Stimulated activated CD4-positive, alpha-beta T cell treated with anti-CD3 and anti-CD28 coated beads, TNF-alpha, amount 100 ng/mL, for 4 hours (primary cell): ENCODE results near the gene ZNF556.
A peak's percentile ranks its signal among the peaks of the same experiment; 100 is the strongest.
"Not testable (repeated sequence)": the region's sequence is repeated elsewhere in the genome, so short reads cannot be mapped to it uniquely, and the experiment has no call there.

ENCODE experiments used
- DNase-seq, 3 experiments: peaks; one replicate each; pipeline ENCODE4 v3.0.0-alpha.2; 2020; ENCODE audit warnings: low read depth in 3 of 3

The ZNF556 gene

DNA sequence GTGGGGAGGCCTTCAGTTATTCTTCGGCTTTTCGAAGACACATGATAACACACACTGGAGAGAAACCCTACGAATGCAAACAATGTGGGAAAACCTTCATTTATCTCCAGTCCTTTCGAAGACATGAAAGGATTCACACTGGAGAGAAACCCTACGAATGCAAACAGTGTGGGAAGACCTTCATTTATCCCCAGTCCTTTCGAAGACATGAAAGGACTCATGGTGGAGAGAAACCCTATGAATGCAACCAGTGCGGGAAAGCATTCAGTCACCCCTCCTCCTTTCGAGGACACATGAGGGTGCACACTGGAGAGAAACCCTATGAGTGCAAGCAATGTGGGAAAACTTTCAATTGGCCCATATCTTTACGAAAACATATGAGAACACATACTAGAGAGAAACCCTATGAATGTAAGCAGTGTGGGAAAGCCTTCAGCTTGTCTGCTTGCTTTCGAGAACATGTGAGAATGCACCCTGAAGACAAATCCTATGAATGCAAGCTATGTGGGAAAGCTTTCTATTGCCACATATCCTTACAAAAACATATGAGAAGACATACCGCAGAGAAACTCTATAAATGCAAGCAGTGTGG, 14.0 kb upstream of the ZNF556 start:
- DNase-seq = no peak

GRCh38 chr19:2854849-2855248, 12.3 kb upstream of the ZNF556 start:
- no peak for DNase-seq

DNA sequence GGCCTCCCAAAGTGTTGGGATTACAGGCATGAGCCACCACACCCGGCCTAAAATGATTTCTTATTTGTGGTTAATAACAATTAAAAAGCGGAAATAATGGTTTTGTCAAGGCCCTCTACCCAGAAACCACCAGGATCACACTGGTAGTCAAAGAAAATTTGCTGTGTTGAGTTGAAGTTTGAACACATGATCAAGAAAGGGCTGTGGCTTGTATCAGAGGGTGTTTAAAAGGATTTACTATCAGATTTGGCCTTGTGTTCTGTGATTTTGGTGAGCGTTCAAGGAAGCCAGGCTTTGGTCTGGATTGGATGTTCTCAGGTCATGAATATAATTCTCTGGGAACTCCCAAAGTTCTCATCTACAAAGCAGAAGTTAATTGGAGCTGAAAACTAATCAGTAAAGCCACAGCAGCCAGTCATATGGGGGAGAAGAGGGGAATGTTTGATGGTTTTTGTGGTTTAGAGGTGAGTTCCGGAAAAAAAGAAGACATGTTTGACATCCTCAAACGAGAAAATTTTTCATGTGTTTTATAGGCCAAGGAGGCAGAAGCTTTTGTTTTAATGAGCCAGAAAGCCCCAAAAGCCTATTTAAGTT, 10.6 kb upstream of the ZNF556 start:
- DNase-seq = no peak

DNA sequence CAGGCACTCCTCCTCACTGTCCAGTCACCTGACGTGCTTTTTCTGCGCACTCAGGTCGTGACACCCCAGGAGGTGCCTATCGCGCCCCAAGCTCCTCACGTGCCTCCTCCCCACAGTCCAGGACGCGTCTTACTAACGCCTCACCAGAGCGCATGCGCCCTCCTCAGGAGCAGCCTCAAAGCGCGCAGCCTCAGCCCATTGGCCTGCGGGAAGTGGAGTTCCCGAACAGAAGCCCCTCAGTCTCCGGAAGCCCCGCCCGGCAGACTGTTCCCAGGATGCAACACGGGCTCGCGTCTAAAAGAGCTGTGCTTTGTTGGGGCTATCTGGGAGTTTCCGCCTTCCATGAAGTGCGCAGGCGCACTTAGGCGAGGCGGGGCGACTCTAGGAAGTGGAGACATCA, 8.3 kb upstream of the ZNF556 start:
- no peak for DNase-seq

- DNase-seq = no peak
Observed at GRCh38 chr19:2863816-2864215, 3.3 kb upstream of the ZNF556 start.

- DNase-seq = no peak
Observed at GRCh38 chr19:2865334-2866100, 1.6 kb upstream of the ZNF556 start.

DNA sequence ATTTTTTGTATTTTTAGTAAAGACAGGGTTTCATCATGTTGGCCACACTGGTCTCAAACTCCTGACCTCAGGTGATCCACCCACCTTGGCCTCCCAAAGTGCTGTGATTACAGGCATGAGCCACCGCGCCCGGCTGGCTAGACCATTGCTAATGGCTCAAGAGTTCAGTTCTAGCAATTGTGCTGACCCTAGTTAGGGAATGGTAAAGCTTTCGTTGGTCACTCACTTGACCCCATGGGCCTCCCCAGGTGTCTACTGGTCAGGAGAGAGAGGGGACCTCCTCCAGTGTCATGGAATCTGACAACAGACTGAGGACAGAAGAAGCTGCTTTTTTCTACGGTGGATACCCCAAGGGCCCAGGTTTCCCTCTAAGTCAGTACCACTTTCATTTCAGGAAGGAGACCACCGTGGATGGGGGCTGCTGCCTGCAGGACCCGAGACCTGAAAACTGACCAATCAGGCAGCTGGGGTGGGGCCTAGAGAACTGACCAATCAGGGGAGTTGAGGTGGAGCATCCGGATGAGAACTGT, 575 bp upstream of the ZNF556 start:
- no peak for DNase-seq

DNA sequence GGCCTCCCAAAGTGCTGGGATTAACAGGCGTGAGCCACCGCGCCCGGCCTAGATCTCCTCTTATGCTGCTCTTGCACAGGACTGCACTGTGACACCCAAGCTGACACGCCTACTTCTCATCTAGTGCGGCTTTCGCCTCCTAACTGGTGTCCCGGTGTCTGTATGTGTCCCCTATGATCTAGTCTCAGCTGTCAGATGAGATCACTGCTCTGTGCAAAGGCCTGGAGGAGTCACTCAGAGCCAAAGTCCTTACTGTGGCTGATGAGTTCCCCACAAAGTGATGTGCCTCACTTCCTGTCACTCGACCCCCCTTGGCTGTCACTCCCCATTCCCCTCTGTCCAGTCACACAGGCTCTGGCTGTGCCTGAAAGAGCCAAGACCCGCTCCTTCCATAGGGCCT, 2.5 kb downstream of the ZNF556 start:
- DNase-seq = no peak

DNA sequence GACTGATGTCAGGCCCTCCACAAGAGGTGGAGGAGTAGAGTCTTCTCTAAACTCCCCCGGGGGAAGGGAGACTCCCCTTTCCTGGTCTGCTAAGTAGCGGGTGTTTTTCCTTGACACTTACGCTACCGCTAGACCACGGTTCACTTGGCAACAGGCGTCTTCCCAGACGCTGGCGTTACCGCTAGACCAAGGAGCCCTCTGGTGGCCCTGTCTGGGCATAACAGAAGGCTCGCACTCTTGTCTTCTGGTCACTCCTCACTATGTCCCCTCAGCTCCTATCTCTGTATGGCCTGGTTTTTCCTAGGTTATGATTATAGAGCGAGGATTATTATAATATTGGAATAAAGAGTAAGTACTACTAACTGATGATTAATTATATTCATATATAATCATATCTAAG, 5.0 kb downstream of the ZNF556 start:
- DNase-seq = peak in 1 of 3 experiments; percentile 11

DNA sequence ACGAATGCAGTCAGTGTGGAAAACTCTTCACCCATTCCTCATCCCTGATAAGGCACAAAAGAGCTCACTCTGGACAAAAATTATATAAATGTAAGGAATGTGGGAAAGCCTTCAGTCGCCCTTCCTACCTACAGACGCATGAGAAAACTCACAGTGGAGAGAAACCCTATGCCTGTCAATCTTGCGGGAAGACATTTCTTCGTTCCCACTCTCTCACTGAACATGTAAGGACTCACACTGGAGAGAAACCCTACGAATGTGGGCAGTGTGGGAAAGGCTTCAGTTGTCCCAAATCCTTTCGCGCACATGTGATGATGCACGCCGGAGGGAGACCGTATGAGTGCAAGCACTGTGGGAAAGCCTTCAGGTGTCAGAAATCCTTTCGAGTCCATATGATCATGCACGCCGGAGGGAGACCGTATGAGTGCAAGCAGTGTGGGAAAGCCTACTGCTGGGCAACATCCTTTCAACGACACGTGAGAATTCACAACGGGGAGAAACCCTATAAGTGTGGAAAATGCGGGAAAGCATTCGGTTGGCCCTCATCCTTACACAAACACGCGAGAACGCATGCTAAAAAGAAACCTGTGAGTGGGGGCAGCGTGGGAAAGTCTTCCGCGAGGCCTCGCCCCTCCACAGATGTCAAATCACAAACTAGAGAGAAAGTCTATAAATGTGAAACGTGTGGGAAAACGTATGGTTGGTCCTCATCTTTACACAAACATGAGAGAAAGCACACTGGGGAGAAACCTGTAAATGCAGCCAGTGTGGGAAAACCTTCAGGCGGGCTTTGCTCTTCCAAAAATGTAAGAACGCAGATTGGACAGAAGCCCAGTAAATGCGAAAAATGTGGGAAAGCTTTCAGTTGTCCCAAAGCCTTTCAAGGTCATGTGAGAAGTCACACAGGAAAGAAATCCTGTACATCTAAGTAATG, 10.5 kb downstream of the ZNF556 start:
- DNase-seq = no peak

DNA sequence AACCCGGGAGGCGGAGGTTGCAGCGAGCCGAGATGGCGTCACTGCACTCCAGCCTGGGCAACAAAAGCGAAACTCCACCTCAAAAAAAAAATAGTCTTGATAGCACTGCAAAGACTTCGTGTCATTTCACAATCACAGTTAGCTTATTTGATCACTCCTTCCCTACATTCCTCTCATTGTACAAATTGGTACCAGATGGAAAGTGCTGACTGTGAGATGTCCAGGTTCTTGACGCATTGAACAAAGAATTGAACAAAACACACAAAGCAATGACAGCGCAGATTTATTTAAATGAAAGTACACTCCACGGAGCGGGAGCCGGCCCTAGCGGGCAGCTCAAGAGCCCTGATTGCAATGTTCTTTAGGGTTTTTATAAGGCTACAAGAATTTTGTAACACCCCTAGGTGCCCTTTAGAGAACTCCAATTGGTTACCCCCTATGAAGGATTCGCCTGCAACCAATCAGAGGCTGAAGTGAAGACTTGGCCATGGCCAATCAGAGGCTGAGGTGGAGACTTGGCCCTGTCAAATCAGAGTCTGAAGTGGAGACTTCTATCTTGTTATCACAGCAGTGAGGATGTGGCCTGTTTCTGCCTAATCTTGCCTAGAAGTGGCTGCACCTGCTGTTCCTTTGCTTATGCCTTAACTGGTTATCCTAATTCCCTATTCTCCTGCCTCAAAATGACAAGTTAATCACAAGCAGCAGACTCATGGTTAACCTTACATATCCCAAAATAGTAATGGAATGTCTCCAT, 16.7 kb downstream of the ZNF556 start:
- no peak for DNase-seq

- no peak for DNase-seq
Observed at GRCh38 chr19:2885736-2886135, 18.6 kb downstream of the ZNF556 start.

DNA sequence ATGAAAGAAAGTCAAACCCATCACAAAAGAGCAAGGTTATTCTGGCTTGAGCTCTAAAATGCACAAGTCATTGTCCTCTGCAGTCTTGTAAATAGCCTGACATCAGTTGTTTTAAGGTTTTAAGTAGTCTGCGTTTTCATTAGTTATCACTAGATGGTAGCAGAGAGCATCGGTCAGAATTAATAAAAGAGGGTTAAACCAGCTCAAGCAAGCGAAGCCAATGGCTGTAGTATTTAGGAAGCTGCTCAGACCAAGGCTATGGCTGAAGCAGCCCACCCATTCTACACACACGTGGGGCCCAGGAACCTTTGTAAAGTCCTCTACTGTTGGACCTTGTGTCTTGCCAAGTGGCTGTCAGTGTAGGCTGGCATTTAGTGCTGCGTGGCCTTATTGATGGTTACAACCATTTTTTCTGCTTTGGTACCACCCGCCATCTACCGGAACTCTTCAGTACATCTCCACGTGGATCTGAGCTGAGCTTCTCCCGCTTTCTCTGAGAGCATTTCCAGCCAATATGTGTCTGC, 20.3 kb downstream of the ZNF556 start:
- DNase-seq = no peak

- peak; percentile 17 to 44 (median 34) for DNase-seq
Observed at GRCh38 chr19:2888731-2889224, 21.6 kb downstream of the ZNF556 start.

- not testable (repeated sequence) for DNase-seq
Observed at GRCh38 chr19:2890531-2890930, 23.4 kb downstream of the ZNF556 start.

- no peak for DNase-seq
Observed at GRCh38 chr19:2896694-2897093, 29.6 kb downstream of the ZNF556 start.

- peak; percentile 93 to 97 (median 94) for DNase-seq
Observed at GRCh38 chr19:2900296-2901252, 33.4 kb downstream of the ZNF556 start, which contains the start of gene ZNF57. Gene ZNF57 (plus strand): TSS chr19:2900928. CDS start chr19:2901046, 118 bp downstream.

DNA sequence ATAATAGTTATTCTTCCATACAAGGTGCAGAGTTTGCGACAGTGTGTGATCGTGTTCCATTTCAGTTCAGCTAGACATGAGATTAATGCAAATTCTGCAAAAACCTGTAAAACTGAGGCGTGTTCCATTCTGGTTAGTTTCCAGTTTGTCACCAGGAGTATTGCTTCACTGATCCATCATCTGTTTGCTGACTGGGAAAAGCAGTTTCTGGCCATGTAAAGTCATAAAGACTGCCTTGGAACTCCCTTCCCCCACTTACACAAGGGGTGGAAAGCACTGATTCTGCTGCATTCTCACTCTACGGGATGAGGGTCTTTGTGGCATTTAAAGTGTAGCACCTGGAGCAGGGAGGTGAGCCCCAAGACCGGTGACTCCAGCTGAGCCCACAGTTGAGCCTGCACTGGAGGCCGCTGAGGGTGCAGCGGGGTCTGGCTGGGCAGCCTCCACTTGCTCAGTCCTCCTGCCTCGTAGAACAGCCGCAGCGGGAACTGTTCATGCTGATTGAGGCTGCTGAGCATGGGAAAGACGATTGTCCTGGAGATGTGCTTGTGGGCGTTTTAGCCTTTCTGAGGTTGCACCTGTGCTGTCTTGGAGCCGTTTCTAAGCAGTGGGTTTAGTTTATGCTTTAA, 35.6 kb downstream of the ZNF556 start:
- no peak for DNase-seq

DNA sequence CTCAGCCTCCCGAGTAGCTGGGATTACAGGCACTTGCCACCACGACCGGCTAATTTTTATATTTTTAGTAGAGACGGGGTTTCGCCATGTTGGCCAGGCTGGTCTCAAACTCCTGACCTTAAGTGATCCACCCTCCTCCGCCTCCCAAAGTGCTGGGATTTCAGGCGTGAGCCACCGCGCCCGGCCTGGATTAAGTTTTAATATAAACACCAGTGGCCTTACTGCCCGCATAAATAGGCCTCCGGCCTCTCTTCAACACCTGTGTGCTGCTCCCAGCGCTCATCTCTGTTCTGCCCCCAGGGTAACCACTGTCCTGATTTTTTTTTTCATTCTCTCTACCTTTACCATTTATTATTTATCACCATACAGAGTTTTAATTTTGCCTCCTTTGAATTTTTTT, 36.2 kb downstream of the ZNF556 start:
- DNase-seq = not testable (repeated sequence)
